Activated CD4-positive, alpha-beta memory T cell treated with anti-CD3 and anti-CD28 coated beads for 36 hours (primary cell): ENCODE measurements around the gene BTN2A1. TPM values are rescaled to one million over a fixed set of nuclear protein-coding genes. Genes with fewer than 3 reads are reported as not detected.

ENCODE experiments used
- CTCF ChIA-PET: fragments of 350-600 bp; sonication (Branson Sonifier 250); formaldehyde crosslinking; loops from one replicate; lab custom pipeline; 2021; ENCODE audit warnings: antibody characterized with exemption, inconsistent platforms; lab: Charles Lee
- POLR2A ChIA-PET: fragments of 350-600 bp; sonication (Branson Sonifier 250); formaldehyde crosslinking; loops from one replicate; lab custom pipeline; 2021; ENCODE audit warnings: antibody characterized with exemption; lab: Charles Lee
- DNase-seq: peaks from one replicate; pipeline ENCODE4 v3.0.0-alpha.2; 2020
- H3K27ac Mint-ChIP-seq: one replicate; pipeline ENCODE4 v1.8.0; 2021; ENCODE audit warnings: mixed read lengths
- H3K27me3 Mint-ChIP-seq: one replicate; pipeline ENCODE4 v1.8.0; 2021; ENCODE audit warnings: mixed read lengths
- H3K36me3 Mint-ChIP-seq: one replicate; pipeline ENCODE4 v1.8.0; 2021; ENCODE audit warnings: mixed read lengths
- H3K4me1 Mint-ChIP-seq: one replicate; pipeline ENCODE4 v1.8.0; 2021; ENCODE audit warnings: low read depth, mixed read lengths
- H3K4me3 Mint-ChIP-seq: one replicate; pipeline ENCODE4 v1.8.0; 2021; ENCODE audit warnings: mild to moderate bottlenecking, mixed read lengths
- H3K9me3 Mint-ChIP-seq: one replicate; pipeline ENCODE4 v1.8.0; 2021; ENCODE audit warnings: mixed read lengths
- intact Hi-C: fragments of 100-400 bp; cut with micrococcal nuclease; formaldehyde crosslinking; loops from one replicate; pipeline ENCODE4 v1.15.1; 2023
- total RNA-seq, 2 experiments: library from RNA; stranded (reverse); gene quantifications; one replicate each; pipeline ENCODE4 v1.2.3, GENCODE V29; 2021

The BTN2A1 gene
- total RNA-seq, 2 experiments from 2014 or later: 17.6 to 19.6 TPM

DNA sequence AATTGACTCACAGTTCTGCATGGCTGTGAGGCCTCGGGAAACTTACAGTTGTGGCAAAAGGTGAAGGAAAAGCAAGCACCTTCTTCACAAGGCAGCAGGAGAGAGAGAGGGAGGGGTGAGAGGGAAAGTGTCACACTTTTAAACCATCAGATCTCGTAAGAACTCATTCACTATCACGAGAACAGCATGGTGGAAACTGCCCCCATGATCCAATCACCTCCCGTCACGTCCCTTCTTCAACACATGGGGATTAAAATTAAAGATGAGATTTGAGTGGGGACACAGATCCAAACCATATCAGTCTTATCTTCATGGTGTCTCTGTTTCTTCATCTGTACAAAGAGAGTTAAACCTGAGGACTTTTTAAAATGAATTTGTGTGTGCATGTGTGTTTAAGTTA is 28.6 kb downstream of the BTN2A1 start:
- no peak overlapping the region for H3K27ac Mint-ChIP-seq
- H3K9me3 Mint-ChIP-seq: peaks cover 10% of the 10 kb centered on the region
- ChIA-PET POLR2A (no interaction called here), CTCF (no interaction called here)
- no peaks in the 10 kb centered on the region for H3K27me3 Mint-ChIP-seq
- no peak for DNase-seq
- H3K4me1 Mint-ChIP-seq: peaks cover 3% of the 10 kb centered on the region
- H3K36me3 Mint-ChIP-seq: peaks cover 9% of the 10 kb centered on the region
- no peak overlapping the region for H3K4me3 Mint-ChIP-seq
- intact Hi-C loops: no loop called here

- ChIA-PET CTCF (no interaction called here), POLR2A (no interaction called here)
- Mint-ChIP-seq H3K36me3 (peaks cover 9% of the 10 kb centered on the region), H3K4me3 (no peak overlapping the region), H3K4me1 (peaks cover 3% of the 10 kb centered on the region), H3K9me3 (peaks cover 10% of the 10 kb centered on the region), H3K27me3 (no peaks in the 10 kb centered on the region), H3K27ac (no peak overlapping the region)
- DNase-seq: no peak
- intact Hi-C loops: no loop called here
Observed at GRCh38 chr6:26487466-26487865, 29.7 kb downstream of the BTN2A1 start.

DNA sequence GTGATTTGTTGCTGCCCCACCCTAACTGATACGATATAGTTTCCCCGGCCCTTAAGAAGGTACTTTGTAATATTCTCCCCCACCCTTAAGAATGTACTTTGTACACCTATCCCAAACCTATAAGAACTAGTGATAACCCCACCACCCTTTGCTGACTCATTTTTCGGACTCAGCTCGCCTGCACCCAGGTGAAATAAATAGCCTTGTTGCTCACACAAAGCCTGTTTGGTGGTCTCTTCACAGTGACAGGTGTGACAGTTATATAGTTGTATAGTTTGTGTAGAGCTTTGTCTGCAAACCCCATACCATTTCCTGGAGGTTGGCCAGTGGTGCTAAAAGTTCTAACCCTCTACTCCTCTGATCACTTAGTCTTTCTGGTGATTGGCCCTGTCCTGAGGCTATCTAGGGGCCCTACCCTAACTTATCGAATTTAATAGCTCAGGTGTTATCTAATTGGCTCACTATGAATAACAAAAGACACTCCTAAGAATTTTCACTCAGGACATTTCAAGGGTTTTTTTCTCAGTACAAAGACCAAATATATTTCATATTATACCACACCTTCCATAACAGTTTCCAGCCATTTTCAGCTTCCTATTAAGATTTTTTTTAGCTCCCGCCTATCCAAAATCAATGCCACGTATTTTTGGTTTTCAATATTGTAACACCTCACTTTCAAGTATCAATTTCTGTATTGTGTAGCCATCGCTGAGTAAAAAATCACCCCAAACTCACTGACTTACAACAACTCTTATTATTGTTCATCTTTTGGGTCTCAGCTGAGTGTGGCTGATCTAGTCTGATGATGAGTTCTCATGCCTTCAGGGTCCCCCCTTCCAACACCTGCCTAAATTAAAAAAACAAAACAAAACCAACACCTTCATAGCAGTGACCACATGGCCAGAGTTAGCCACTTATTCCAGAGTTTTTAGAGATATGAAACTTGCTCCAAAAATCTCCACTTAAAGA is 32.5 kb downstream of the BTN2A1 start:
- peaks cover 9% of the 10 kb centered on the region for H3K36me3 Mint-ChIP-seq
- POLR2A ChIA-PET: no interaction called here
- intact Hi-C loops: no loop called here
- no peak for DNase-seq
- CTCF ChIA-PET: no interaction called here
- peaks cover 10% of the 10 kb centered on the region for H3K9me3 Mint-ChIP-seq
- H3K4me3 Mint-ChIP-seq: no peak overlapping the region
- no peak overlapping the region for H3K27ac Mint-ChIP-seq
- H3K27me3 Mint-ChIP-seq: no peaks in the 10 kb centered on the region
- peaks cover 10% of the 10 kb centered on the region for H3K4me1 Mint-ChIP-seq

DNA sequence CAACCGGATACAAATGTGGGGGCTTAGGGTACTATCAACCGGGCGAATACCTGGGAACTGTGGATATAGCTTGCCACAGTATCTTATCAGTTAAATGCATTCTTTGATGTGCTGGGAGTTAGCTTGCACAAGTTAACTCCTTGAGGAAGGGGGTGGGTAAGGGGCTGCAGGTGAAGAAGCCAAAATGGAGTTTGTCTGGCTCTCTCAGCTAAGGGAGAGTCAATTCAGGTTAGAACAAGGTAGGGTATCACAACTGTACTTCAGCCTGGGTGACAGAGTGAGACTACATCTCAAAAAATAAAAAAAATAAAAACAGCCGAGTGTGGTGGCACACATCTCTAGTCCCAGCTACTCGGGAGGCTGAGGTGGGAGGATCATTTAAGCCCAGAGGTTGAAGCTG is 33.8 kb downstream of the BTN2A1 start:
- ChIA-PET POLR2A (no interaction called here), CTCF (no interaction called here)
- intact Hi-C loops: no loop called here
- no peaks in the 10 kb centered on the region for H3K27me3 Mint-ChIP-seq
- peaks cover 9% of the 10 kb centered on the region for H3K36me3 Mint-ChIP-seq
- H3K4me3 Mint-ChIP-seq: no peak overlapping the region
- no peak overlapping the region for H3K27ac Mint-ChIP-seq
- peaks cover 10% of the 10 kb centered on the region for H3K4me1 Mint-ChIP-seq
- peaks cover 10% of the 10 kb centered on the region for H3K9me3 Mint-ChIP-seq
- DNase-seq: no peak

DNA sequence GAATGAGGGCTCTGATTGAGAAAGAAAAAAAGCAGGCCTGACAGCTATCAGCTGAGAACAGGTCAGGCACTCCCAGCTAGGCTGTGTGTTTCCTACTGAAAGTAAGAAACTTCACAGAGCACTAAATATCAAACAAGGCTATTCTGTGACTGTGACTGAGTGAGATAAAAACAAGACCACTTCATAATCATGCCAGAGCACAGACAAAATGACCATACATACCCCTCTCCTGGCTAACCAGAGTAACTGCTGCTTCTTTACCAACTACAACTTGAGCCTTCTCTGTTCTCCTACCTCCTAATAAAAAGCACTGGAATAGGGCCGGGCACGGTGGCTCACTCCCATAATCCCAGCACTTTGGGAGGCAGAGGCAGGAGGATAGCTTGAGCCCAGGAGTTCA is 35.5 kb downstream of the BTN2A1 start:
- POLR2A ChIA-PET: no interaction called here

DNA sequence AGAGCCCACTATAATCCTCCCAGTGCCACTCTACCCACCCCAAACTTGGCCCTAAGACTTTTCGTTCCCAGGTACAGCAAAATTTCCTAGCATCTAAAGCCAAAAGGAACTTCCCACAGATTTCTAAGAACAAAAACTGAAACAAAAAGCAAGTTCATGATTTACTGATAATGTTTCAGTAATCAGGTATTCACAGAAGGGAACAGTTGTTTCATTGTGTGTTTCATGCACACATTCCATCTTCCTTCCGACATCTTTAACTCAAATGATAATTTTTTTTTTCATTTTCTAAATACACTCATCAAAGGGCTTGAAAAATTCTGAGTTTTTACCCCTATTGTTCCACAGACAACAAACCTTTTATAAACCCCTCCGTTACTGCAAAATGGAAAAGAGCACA is 36.4 kb downstream of the BTN2A1 start:
- DNase-seq: no peak
- H3K27ac Mint-ChIP-seq: no peak overlapping the region
- peaks cover 10% of the 10 kb centered on the region for H3K4me1 Mint-ChIP-seq
- no peaks in the 10 kb centered on the region for H3K9me3 Mint-ChIP-seq
- no peaks in the 10 kb centered on the region for H3K36me3 Mint-ChIP-seq
- ChIA-PET POLR2A (no interaction called here), CTCF (interaction anchor here (1.1 kb wide), 1 partner anchor 48 kb away, joined by 3 read pairs; no protein-coding TSS in a partner anchor)
- intact Hi-C loops: no loop called here
- H3K4me3 Mint-ChIP-seq: no peak overlapping the region
- no peaks in the 10 kb centered on the region for H3K27me3 Mint-ChIP-seq

More for the DNA sequence above, 35.5 kb downstream of the BTN2A1 start:
- H3K9me3 Mint-ChIP-seq: no peaks in the 10 kb centered on the region
- H3K4me1 Mint-ChIP-seq: peaks cover 10% of the 10 kb centered on the region
- no peak for DNase-seq
- H3K4me3 Mint-ChIP-seq: no peak overlapping the region
- CTCF ChIA-PET: interaction anchor here (0.7 to 1.1 kb wide), 2 partner anchors 47 to 158 kb away, joined by 3 read pairs; no protein-coding TSS in a partner anchor
- H3K27me3 Mint-ChIP-seq: no peaks in the 10 kb centered on the region
- intact Hi-C loops: no loop called here
- no peaks in the 10 kb centered on the region for H3K36me3 Mint-ChIP-seq
- no peak overlapping the region for H3K27ac Mint-ChIP-seq

GRCh38 chr6:26495281-26495680 is 37.5 kb downstream of the BTN2A1 start:
- ChIA-PET CTCF (no interaction called here), POLR2A (no interaction called here)
- no peaks in the 10 kb centered on the region for H3K9me3 Mint-ChIP-seq
- DNase-seq: no peak
- H3K36me3 Mint-ChIP-seq: no peaks in the 10 kb centered on the region
- H3K4me1 Mint-ChIP-seq: peaks cover 10% of the 10 kb centered on the region
- no peak overlapping the region for H3K27ac Mint-ChIP-seq
- no peak overlapping the region for H3K4me3 Mint-ChIP-seq
- intact Hi-C loops: no loop called here
- no peaks in the 10 kb centered on the region for H3K27me3 Mint-ChIP-seq

DNA sequence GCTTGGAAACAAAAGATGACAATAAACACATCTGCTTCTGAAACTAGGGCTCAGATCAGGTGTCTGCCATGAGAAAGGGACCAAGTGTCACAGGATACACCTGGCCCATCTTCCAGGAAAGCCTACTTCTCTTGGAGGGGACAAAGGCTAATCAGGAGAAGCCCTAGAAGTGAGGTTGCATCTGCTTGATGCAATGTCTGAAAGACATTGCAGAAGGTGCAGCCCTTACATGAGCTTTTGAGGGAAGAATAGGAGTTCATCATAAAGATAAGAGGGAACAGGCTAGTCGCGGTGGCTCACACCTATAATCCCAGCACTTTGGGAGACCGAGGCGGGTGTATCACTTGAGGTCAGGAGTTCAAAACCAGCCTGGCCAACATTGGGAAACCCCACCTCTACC is 39.9 kb downstream of the BTN2A1 start:
- intact Hi-C loops: no loop called here
- Mint-ChIP-seq H3K4me3 (no peak overlapping the region), H3K36me3 (no peaks in the 10 kb centered on the region), H3K27ac (no peak overlapping the region), H3K27me3 (peaks cover 17% of the 10 kb centered on the region), H3K4me1 (peaks cover 21% of the 10 kb centered on the region), H3K9me3 (no peaks in the 10 kb centered on the region)
- no peak for DNase-seq
- ChIA-PET CTCF (no interaction called here), POLR2A (no interaction called here)

GRCh38 chr6:26500102-26500501 is 42.3 kb downstream of the BTN2A1 start, which contains the start of gene BTN1A1:
Gene BTN1A1, plus strand, starts transcription at chr6:26500303. Its CDS starts 984 bp downstream, at chr6:26501287.
- intact Hi-C loops: no loop called here
- H3K9me3 Mint-ChIP-seq: no peaks in the 10 kb centered on the region
- H3K4me3 Mint-ChIP-seq: no peak within 1 kb of the TSS
- peaks cover 13% of the 10 kb centered on the region for H3K4me1 Mint-ChIP-seq
- ChIA-PET POLR2A (interaction anchor here (0.6 kb wide), 1 partner anchor 94 kb away, joined by 3 read pairs; no protein-coding TSS in a partner anchor), CTCF (no interaction called here)
- DNase-seq: no peak
- peaks cover 24% of the 10 kb centered on the region for H3K27me3 Mint-ChIP-seq
- H3K27ac Mint-ChIP-seq: no peak within 1 kb of the TSS
- H3K36me3 Mint-ChIP-seq: no peaks in the 10 kb centered on the region

GRCh38 chr6:26501482-26501986 is 43.8 kb downstream of the BTN2A1 start:
- no peak overlapping the region for H3K27ac Mint-ChIP-seq
- peaks cover 13% of the 10 kb centered on the region for H3K4me1 Mint-ChIP-seq
- ChIA-PET POLR2A (no interaction called here), CTCF (interaction anchor here (1.1 to 1.3 kb wide), 2 partner anchors 81 to 160 kb away, joined by 3 read pairs; no protein-coding TSS in a partner anchor)
- H3K36me3 Mint-ChIP-seq: no peaks in the 10 kb centered on the region
- H3K4me3 Mint-ChIP-seq: peak overlapping the region; percentile 57
- H3K9me3 Mint-ChIP-seq: no peaks in the 10 kb centered on the region
- H3K27me3 Mint-ChIP-seq: peaks cover 24% of the 10 kb centered on the region
- intact Hi-C loops: no loop called here
- peak; percentile 54 for DNase-seq

- Mint-ChIP-seq H3K4me1 (peaks cover 13% of the 10 kb centered on the region), H3K4me3 (peak overlapping the region; percentile 57), H3K9me3 (no peaks in the 10 kb centered on the region), H3K36me3 (no peaks in the 10 kb centered on the region), H3K27ac (no peak overlapping the region), H3K27me3 (peaks cover 24% of the 10 kb centered on the region)
- intact Hi-C loops: no loop called here
- ChIA-PET POLR2A (no interaction called here), CTCF (interaction anchor here (1.1 to 1.3 kb wide), 2 partner anchors 82 to 161 kb away, joined by 3 read pairs; no protein-coding TSS in a partner anchor)
- DNase-seq: no peak
Observed at GRCh38 chr6:26502165-26502564, 44.4 kb downstream of the BTN2A1 start.

DNA sequence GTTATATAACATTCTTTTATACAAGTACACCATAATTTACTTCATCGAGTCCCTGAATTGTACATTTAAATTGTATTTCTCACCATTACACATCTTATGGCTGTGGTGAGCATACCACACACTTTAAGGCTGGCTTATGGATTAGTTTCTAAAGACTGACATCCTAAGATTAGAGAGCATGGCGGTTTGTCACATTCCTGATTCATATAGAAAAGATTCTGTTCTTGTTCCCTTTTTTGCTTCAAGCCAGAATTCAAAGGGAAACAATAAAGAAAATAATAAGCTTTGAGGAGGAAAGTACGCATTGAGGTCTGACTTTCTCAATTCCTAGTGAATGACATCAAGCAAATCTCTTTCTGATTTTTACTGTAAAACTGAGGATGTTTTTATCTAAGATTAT is 44.9 kb downstream of the BTN2A1 start:
- H3K36me3 Mint-ChIP-seq: no peaks in the 10 kb centered on the region
- peaks cover 13% of the 10 kb centered on the region for H3K4me1 Mint-ChIP-seq
- peaks cover 24% of the 10 kb centered on the region for H3K27me3 Mint-ChIP-seq
- no peak for DNase-seq
- H3K4me3 Mint-ChIP-seq: no peak overlapping the region
- CTCF ChIA-PET: interaction anchor here (1.3 kb wide), 1 partner anchor 161 kb away, joined by 3 read pairs; no protein-coding TSS in a partner anchor
- H3K27ac Mint-ChIP-seq: no peak overlapping the region
- no peaks in the 10 kb centered on the region for H3K9me3 Mint-ChIP-seq
- intact Hi-C loops: no loop called here
- POLR2A ChIA-PET: no interaction called here
